NCI-H1092 (cell line): ENCODE measurements around the gene GRWD1.
"Not testable (repeated sequence)": the region's sequence is repeated elsewhere in the genome, so short reads cannot be mapped to it uniquely, and the experiment has no call there.

Experiments used
- DNase-seq: peaks from one replicate; lab custom pipeline; 2025; lab: John Stamatoyannopoulos, UW

GRWD1 gene

DNA sequence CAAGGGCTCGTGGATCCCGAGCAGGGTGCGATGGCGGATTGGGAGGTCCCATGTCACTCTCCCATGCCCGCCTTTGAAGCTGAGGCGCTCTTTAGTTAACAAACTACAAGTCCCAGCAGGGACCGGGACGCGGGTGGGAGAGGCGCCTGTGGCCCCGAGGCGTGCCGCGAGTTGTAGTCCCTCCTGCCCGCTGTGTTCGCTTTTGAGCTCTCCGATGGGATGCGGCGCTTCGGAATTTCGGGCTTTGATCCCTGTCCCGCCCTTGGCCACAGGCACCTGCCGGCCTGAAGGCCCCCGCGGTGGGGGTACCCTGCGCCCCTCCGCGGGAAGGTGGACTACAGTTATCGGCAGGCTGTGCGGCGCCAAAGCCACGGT is 34.4 kb downstream of the GRWD1 start:
- DNase-seq, result no peak

DNA sequence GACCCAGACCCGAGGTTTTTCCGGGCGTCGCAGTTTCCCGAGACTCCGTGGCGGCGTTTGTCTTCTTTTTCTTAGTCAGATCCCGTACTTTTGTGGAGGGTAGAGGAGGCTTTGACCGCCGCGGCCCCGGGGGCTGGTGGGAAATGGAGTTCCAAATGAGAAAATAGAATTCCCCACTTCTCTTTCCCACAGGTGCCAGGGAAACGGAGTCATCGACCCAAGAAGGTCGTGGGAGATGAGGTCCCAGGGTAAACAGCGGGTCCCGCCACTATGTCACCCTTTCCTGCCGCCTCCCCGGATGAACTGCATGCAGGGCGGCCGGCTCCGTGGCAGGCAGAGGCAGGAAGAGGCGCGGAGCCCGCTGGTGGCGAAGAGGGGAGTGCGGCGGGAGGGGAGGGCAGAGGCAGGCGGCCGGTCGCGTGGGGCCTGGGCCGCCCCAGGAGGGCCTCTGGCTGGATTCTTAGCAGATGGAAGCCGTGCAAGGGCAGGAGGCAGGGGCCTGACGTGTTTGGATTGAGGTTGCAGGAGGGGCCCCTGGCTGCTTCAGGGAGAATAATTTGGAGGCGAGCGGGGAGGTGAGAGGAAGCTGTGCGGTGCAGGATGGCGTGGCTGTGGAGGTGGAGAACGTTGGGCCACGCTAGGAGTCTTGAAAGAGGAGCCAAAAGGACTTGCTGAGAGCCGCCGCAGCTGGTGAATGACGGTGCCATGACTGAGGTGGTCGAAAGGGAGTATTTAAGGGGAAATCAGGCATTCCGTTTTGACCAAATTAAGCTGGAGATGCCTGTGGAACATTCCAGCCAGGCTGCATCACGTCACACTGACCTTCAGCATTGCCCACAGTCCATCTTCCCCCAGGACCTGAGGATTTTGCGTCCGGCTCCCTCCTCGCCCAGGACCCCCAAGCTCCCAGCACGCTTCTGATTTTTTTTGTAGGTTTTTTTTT is 35.0 kb downstream of the GRWD1 start:
- DNase-seq, result no peak

DNA sequence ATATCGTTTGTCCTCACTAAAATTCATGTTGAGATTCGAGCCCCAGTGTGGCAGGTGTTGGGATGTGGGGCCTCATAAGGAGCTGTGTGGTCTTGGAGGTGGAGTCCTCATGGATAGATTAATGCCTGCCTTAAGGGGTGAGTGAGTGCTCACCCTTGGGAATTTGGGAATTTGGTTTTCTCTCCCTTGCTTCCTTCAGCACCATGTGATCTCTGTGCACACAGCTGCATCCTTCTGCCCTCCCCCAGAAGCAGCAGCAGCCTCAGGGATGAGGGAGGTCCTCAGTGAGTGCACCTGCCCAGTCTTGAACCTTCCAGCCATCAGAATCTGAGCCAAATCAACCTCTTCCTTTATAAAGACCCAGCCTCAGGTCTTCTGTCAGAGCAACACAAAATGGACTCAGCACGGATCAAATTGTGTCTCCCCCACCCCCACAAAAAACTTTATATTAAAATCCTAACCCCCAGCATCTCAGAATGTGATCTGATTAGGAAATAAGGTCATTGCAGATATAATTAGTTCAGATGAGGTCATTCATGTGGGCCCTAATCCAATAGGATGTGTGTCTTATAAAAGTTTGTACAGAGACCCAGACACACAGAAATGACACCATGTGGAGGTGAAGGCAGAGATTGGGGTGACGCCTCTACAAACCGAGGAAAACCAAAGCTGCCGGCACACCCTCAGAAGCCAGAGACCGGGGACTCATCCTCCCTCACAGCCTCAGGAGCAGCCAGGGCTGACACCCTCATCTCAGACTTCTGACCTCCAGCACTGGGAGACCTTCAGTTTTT is 36.3 kb downstream of the GRWD1 start:
- DNase-seq, result no peak

DNA sequence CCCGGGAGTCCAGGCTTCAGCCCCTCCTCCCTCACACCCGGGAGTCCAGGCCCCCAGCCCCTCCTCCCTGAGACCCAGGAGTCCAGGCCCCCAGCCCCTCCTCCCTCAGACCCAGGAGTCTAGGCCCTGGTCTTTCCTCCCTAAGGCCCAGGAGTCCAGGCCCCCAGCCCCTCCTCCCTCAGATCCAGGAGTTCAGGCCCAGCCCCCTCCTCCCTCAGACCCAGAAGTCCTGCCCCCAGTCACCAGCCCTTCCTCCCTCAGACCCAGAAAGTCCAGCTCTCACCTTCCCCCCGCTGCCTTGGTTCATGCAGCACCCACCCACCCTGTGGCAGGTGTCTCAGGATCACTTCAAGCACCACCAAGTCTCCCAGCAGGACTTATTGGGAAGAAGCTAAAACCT is 37.5 kb downstream of the GRWD1 start:
- DNase-seq, result no peak

DNA sequence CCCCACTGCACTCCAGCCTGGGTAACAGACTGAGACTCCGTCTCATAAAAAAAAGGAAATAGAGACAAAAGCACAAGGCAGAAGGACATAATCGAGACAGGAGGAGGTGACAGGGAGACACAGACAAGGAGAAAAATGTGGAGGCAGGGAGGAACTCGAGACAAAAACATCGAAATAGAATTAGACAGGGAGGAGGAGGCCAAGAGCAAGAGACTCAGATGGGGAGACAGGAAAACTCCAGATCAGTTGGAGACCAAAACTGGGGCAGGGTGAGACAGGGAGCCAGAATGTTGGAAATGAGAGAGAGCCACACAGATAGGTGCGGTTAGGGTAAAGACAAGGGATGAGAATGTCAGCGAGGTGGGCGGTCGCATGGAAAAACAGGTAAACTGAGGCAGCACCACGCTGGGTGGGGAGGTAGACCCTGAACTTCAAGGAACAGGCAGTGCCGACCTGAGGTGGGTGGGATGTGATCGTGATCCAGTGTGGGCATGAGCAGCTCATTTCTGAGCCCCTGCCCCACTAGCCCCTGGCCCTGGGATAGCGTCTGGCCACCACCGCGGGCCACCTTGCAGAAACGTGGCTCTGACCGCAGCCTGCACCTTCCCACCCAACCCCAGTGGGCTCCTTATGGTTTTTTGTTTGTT is 38.6 kb downstream of the GRWD1 start:
- no peak for DNase-seq

DNA sequence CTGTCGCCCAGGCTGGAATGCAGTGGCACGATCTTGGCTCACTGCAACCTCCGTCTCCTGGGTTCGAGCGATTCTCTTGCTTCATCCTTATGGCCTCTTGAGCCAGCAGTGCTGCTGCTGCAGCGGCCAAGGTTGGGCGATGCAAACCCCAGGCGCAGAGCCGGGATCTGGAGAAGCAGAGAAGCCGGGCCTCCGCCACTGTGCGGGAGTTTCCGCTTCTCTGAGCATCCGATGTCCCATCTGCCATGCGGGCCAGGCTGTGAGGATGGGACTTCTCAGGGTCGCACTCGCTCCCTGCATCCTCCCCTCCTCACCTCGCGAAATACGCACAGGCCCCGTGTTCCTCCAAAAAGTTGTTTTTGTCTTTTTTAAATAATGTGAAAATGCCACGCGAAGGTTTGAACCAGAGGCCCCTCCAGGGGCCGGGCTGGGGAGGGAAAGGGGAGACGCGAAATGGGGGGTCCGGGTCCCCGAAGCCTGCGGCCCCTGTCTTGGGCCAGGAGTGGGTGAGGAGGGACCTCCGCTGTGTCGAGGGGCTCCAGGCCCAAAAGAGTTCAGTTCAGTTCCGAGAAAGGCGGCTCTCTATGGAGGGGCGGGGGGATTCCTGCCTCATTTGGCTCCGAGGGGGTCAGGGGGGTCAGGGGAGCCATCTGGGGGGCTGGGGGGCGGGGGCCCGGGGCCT is 39.3 kb downstream of the GRWD1 start:
- no peak for DNase-seq

DNA sequence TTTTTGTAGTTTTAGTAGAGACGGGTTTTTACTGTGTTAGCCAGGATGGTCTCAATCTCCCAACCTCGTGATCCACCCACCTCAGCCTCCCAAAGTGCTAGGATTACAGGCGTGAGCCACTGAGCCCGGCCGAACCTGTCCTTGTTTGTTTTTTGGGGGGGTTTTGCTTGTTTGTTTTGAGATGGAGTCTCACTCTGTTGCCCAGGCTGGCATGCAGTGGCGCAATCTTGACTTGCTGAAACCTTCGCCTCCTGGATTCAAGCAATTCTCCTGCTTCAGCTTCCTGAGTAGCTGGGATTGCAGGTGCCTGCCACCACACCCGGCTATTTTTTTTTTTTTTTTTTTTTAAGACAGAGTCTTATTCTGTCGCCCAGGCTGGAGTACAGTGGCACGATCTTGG is 40.9 kb downstream of the GRWD1 start:
- not testable (repeated sequence) for DNase-seq

DNA sequence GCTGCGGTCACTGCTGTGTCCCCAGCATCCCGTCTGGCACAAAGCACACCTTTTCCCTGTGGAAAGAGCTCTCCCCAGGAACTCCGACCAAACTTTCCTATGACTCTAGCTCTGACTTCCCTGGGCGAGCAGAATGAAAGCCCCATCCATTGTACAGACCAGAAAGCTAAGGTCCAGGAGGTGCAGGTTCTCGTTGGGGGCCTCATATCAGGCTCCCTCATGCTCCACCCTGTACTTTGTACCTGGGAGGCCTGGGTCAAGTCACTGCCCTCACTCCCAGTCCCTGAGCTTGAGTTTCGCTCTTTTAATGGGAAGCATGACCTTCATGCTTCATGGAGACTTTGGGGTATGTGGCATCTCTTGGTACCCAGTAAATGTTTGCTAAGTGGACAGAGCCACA is 41.8 kb downstream of the GRWD1 start:
- no peak for DNase-seq

DNA sequence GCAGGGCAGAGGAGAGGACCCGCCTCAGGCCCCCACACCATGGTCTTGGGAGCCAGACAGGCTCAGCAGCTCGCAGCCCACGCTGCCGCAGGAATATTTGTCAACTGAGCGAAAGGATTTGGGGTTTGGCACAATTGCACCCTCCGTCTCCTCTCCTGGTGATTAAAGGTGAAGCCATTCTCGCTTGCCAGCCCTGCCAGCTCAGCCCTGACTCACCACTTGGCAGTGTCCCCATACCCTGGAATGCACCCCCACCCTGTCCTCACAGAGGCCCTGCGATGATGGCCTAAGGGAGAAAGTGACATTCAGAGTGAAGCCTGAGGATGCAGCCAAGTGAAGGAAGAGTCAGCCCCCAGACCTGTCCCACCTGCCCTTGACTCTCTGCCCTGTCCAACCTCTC is 42.2 kb downstream of the GRWD1 start:
- no peak for DNase-seq

DNA sequence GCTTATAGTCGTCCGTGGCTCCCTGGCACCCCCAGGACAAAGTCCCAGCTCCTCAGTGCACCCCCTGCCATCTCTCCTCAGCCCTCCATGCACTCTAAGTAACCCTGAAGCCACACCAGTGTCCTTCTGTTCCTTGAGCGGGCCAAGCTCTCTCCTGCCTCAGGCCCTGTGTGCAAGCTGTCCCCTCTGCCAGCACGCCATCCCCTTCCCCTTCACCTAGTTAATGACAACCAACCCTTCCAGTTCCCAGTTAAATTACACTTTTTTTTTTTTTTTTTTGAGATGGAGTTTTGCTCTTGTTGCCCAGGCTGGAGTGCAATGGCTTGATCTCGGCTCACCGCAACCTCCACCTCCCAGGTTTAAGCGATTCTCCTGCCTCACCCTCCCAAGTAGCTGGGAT is 42.7 kb downstream of the GRWD1 start:
- DNase-seq, result not testable (repeated sequence)

DNA sequence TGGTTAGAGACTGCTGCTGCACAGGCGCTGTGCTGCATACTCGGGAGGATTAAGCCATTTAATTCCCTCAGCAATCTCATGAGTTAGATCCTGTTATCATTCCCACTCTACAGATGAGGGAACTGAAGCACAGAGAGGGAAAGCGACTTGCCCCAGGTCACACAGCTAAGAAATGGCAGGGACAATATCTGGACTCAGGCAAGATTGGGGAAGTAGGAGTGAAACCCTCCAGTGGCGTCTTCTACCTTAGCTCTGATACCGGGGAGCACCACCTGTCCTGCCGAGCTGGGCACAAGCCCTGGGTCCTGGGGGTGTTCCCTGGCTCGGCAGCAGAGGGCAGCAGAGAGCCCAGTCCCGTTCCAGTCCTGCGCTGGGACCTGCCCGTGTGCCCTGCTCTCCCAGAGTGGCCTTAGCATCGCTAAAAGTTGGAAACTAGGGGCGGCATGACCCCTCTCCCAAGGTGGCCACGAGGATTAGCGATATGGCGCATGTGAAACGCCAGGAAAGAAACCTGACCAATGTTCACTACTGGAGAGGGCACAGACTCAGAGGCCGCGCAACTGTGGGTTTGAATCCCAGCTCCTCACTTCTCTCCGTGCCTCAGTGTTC is 43.9 kb downstream of the GRWD1 start:
- peak; percentile 15 for DNase-seq

DNA sequence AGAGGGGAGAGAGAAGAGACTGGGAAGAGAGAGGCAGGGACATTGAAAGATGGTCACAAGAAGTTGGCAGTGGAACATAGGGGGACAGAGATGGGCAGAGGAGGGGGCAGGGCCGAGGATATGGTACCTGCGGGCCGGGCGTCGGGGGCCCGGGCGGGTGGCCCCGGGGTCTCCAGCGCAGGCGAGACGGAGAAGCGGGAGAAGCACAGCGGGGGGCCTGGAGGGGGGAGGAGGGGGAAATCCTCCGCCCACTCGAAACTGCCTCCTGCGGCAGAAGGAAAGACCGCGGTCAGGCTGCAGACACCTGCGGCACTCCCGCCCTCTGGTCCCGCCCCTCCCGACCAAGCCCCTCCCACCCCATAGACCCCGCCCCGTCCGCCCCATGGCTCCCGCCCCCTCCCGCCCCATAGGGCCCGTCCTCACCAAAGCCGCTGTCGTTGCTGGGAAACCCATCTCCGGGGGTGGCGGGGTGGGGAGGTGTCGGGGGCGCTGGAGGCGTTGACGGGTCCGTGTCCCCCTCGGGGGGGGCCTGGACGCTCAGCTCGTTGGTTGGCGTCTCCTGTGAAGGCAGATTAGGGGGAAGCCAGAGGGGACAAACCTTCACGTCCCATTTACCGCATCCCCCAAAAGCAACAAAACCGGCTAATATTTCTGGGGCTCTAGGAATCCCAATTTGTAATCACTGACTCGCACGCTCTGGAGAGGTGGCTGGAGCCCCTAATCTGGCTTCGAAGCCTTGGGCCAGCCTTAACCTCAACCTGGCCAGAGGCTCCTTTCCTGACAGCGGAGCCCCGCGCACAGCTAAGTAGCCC is 45.4 kb downstream of the GRWD1 start:
- no peak for DNase-seq

DNA sequence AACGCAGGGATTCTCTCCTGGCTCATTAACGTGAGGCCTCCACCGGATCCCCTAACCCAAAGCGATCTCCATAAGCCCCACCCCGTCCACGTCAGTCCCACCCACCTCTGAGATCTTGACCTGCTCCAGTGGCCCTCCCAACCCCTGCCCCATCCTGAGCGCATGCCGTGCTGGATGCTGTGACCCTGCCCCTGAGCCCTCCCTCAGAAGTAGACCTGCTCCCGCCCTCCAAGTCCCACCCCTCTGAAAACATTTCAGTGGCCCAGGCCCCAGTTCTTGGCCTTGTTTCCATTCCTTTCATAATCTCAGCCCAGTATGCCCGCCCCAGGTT is 46.0 kb downstream of the GRWD1 start:
- DNase-seq, result no peak

DNA sequence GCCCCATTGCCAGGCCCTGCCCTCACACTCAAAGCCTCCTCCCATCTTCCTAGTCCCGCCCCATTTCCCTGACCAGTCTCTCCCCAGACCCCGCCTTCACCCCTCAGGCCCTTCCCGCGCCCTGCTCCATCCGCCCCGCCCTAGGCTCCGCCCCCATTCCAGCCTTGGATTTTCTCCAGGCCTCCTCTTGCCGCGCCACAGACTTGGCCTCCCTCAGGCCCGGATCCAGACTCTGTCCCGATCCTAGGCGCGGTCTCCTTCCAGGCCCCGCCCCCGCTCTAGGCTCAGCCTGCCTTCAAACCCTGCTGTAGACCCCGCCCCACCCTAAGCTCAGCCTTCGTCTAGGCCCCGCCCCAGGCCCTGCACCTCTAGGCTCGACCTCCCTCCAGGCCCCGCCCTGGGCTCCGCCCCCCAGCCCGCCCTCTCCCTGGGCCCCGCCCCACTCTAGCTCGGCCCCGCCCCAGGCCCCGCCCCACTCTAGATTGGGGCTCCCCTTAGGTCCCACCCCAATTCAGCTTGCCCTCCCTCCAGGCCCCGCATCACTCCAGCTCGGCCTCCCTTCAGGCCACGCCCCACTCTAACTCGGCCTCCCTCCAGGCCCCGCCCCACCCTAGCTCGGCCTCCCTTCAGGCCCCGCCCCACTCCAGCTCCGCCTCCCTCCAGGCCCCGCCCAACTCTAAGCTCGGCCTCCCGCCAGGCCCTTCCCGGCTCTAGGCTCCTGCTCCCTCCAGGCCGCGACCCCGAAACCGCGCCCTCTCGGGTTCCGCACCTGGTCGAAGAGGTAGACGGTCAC is 47.3 kb downstream of the GRWD1 start:
- DNase-seq, result peak; percentile 54

DNA sequence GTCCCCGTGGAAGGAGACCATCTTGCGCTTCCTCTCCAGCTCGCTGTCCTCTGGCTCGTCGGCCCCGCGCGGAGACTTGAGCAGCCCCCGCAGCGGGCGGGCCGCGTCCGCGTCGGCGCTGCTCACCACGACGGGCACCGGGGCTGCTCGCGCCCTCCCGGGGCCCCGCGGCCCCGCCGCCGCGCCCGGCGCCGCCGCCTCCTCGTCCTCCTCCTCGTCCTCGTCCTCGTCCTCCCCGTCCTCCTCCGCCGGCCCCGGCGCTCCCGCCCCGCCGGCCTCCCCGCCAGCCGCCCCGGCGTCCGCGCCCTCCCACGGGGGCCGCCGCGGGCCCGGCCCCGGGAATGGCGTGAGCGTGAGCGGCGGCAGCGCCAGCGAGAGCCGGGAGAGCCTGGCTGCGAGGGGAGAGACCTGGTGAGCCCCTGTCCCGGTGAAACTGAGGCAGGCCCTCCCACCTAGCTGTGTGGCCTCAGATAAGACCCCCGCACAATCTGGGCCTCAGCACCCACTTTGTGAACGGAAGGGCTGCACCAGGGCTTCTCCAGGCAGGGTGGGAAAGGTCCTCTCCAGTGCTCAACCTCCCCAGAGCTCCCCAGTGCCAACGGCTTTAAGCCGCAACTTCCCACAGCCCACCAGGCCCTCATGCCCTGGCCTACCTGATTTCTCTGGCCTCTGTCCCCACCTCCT is 48.1 kb downstream of the GRWD1 start:
- DNase-seq, result no peak

DNA sequence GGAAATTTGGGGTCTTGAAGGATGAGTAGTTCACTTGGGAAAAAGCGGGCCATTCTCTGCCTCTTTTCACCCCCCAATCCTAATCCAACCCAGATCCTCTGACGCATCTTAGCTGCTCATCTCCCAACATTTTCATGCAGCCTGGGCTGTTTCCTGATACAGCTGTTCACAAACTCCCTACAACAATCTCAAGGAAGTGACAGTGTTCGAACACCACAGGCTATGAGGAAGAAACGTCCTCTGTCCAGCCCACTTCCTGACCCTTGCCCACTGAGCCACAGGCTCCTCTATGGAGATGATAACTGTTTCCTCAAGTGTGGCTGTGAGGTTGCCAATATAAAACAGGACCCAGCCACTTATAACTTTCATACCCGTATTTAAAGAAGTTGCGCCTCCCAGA is 49.6 kb downstream of the GRWD1 start:
- DNase-seq, result no peak

DNA sequence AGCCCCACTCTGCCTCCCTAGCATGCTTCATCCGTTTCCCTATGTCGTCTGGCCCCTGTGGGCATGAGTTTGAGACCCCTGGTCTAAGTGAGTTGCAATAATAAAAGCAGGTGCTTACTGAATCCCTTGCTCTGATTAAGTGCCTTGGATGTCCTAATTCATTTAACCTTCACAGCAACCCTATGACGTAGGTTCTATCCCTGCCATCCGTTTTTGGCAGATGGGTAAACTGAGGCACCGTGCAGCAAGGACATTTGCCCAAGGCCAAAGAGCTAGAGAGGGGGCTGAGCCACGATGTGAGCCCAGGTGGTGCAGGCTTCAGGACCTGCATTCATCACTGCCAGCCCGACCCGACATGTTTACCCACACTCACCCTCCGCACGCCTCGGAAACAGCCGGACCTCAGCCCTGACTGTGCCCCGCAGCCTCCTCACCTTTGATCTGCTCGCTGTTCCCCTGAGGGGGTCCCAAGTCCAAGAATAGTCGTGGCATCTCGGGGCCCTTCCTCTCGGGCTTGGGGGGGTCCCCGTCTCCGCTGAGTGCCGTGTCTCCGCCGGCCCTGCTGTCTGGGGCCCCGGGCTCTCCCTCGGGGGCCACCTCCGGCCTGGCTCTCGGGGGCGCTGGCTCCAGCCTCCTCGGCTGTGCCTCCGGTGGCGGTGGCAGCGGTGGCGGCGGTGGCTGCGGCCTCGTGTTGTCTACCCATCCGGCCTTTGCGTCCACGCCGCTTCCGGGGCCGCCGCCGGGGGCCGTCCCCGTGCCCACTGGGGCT is 51.4 kb downstream of the GRWD1 start:
- DNase-seq, result no peak

DNA sequence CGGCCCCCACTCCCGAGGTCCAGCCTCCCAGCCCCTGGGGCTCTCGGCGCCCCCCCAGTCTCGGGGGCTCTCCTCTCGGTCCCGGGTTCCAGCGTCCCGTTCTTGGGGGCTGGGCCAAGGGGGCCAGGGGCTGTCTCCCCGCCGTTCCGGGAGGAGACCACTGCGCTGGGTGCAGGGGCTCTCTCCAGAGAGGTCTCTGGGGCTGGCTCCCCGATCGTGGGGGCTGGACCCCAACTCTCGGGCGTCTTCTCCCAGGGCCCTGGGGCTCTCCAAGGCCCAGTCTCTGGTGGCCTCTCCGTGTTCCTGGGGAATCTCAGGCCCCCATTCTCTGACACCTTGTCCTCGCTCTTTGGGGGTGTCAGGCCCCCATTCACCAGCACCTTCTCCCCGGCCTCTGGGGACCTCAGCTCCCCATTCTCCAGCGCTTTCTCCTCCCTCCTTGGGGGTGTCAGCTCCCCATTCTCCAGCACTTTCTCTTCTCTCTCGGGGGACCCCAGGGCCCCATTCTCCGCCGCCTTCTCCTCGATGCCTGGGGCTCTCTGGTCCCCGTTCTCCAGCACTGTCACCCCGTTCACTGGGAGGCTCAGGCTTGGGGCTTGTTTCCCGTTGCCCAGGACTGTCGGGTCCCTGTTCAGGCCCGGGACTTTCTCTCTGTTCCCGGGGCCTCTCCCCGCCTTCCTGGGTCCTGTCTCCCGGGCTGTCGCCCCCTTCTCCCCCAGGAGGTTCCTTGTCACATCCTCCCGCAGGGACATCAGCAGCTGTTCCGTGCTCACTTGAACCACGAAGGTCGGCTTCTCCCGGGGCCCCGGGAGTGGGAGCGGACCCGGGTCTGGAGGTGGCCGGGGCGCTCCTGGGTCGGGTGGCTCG is 52.2 kb downstream of the GRWD1 start:
- no peak for DNase-seq
